Activated naive CD8-positive, alpha-beta T cell treated with anti-CD3 and anti-CD28 coated beads, Interleukin-2, amount 50 U/mL, for 16 hours (primary cell): ENCODE results near the gene CAMTA1.

Source experiments
- DNase-seq: peaks from one replicate; pipeline ENCODE4 v3.0.0-alpha.2; 2020; ENCODE audit warnings: low read depth, low spot score

The CAMTA1 gene

GRCh38 chr1:7227654-7228053 lies 442.4 kb downstream of the CAMTA1 start:
- DNase-seq = no peak

GRCh38 chr1:7228252-7228961 lies 443.2 kb downstream of the CAMTA1 start:
- no peak for DNase-seq

DNA sequence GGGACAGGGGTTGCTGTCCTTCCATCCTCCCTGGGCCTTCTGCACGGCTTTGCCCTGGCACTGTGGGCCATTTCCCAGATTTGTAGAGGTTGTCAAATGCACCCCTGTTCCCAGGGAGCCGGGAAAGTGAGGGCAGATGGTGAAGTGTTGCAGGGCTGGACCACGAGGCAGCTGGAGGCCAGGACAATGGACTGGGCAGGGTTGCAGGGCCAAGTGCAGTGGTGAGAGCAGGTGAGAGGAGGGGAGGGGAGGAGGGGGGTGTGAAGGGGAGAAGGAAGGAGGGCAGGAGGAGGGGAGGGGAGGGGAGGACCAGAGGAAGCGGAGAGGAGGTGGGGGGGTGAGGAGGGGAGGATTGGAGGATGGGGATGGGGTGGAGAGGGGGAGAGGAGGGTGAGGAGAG lies 443.9 kb downstream of the CAMTA1 start:
- DNase-seq = no peak

GRCh38 chr1:7229696-7230631 lies 444.7 kb downstream of the CAMTA1 start:
- no peak for DNase-seq

DNA sequence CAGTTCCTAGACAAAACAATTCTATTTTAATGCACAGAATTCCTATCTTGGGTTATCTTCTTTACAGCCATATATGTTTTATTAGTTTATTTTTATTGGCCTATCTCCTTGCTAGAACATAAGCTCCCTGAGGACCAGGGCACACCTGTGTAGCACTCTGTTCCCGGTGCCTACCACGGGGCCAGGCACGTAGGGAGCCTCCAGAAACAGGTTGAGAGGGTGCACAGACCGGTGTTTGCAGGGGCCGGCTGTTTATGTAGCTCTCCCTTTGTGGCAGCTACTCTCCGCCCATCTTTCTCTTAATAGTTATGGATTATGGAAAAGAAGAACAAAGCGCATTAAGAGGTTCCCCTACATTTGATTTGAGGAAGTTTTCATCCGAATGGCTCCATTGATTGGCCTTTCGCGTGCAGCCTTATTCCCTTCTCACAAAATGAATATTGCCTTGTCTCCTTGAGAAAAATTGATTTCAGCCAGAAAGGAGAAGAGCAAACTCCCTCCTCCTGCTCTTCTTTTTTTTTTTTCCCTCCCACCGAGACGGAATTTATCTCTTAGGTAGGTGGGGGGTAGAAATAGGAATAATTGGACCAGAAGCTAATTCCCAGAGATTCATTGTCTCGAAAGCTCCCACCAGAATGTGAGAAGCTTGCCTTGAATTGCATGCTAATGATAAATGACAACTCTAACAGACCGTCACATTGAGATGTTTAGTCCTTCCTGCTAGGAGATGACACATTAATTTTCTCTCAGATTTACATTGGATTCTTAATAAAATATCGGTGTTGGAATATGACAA lies 447.4 kb downstream of the CAMTA1 start:
- DNase-seq = no peak

DNA sequence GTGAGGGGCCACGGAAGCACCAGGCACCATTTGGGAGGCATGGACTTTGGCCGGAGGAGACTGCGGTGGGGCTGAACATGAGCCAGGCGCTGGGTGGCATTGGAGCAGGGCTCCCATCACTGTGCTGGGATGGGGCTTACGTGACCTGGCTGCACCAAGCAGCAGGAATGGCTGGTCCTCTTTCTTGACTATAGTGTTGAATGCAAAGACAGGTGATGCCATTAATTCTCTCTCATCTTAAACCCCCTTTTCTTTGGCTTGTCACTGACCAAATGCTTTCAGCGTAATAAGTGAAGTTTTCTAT lies 447.9 kb downstream of the CAMTA1 start:
- DNase-seq = no peak

GRCh38 chr1:7233646-7234470 lies 448.6 kb downstream of the CAMTA1 start:
- no peak for DNase-seq

DNA sequence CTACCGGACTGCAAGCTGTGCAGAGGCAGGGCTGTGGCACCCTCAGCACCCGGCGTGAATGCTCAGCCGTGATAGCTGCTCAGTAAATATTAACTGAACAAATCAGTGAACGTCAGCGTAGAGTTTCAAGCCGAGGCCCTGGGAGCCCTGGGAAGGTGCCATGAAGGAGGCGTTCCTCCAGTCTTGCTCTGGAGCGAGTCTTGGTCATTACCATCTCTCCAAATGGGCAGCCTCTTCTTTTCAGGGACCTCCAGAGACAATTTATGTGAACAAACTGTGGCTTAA lies 449.2 kb downstream of the CAMTA1 start:
- DNase-seq = no peak

DNA sequence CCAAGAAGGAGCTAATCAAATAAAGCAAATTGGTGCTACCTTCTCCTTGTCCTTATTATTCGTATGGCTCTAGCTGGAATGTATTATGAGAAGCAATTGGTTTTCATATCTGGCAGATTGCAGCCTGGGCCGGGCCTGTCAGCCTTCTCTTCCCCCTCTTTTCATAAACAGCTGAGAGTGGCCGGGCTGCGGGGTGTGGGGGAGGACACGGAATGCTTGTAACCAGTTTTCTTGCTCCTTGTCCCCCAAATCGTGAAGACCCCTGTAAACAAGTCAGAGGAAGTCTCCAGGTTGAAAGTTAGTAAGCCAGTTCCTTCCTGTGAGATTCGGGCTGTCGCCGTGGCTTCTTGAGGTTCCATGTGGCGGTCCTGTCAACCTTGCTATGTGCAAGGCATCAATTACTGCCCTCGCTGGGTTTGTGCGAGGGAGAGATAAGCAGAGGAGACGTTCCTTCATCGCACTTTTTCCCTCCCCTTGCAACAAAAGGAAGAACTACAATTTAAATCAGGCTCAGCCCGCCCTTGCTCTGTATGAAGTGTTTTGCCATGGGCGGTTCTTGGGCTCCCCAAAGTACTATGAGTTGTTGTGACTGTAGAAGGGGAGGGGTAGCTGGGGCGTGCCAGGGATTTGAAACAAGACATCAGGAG lies 450.7 kb downstream of the CAMTA1 start:
- no peak for DNase-seq

DNA sequence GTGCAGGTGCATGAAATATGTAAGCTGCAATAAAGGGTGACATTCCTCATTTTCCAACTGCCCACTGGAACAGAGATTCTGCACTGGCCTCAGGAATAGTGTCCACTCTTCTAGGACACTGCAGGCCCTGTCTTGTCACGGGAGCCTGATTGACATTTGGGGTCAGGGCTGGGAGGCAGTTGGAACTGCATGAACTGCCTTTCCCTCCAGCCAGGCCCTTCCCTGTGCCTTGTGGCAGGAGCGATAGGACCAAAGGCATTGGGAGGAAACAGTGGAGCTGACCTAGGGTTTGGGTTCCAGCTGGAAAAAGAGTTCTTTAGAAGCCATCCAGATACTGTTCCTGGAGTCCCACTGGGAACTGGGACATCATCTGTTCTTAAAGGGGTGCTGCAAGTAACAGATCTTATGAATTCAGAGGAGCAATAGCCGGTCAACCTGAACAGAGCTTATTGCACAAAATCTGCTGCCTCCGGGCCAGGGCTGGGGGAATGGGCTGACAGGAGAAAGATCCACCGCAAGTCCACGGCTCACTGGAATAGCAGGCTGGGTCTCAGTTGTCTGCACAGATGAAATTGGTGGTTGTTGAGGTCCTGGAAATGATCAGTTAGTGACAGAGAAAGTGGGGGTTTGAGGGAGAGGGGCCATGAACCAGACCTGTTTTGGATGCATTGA lies 451.7 kb downstream of the CAMTA1 start:
- no peak for DNase-seq

DNA sequence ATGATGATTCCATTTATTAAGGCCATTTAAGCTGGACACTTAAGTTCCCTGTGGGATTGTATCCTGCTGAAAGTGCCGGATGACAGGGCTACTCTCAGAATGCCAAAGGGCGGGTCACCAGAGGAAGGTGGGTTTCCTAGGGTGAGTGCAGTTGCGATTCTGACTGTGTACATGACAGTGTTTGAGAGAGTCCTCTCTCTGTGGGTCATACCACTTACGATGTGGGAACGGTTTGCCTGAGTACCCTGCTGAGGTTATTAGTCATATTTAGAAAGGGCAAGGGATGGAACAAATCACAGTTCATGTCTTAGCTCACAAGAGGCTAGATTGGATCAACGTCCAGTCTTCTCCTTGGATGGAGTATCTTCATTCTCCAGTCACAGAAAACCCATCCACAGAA lies 461.9 kb downstream of the CAMTA1 start:
- DNase-seq = no peak

DNA sequence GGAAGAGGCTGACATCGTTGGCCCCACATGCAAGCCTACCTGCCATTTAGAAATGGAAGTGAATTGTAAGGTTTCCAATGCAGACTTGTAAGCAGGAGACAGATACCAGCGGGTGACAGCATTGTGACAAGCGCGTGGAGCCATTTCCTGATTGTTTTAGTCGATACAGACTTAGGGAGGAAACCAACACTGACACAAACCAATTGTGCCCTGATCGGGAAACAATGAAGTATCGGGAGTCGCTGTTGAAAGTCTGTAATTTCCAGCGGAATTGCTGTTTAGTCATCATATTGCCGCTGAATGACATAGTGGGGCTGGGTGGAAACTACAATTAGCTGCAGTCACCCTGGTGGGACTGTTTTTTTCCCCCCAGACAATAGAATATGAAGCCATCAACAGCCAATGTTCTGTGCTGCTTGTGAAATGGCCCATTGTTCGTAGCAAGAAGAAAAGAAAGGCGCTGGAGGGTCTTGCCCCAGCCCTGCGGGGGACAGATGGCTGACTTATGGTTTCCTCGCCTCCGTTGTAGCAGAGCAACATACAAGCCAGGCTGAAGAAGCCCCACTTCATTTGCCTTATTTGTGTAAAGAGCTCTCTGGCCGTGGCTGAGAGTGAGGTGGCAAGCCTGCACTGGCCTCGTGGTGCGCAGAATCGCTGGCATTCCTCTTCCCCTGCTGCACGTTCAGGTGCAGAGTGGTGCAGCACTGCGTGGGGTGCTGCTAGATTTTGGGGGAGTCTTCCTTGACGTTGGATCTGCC lies 462.7 kb downstream of the CAMTA1 start:
- no peak for DNase-seq

GRCh38 chr1:7248549-7249199 lies 463.4 kb downstream of the CAMTA1 start:
- no peak for DNase-seq

- DNase-seq = no peak
These were observed 464.3 kb downstream of the CAMTA1 start for GRCh38 chr1:7249516-7249915.

- DNase-seq = no peak
These were observed 464.9 kb downstream of the CAMTA1 start for GRCh38 chr1:7250176-7250575.

- DNase-seq = no peak
These were observed 465.6 kb downstream of the CAMTA1 start for GRCh38 chr1:7250597-7251453.

DNA sequence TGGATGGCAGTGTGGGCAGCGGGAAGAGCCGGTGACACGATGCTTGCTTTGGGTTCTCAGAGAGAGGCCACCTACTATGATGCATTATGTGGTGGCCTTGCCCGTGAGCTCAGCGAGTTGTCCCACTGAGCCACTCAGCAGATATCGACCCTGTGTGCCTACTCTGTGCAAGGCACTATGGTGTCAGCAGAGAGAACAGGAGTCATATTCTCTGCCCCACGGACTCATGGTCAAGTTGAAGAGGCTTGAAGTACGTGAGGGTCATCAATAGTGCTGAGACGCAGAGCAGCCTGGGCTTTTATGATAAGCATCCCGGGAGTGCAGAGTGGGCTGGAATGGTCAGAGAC lies 466.2 kb downstream of the CAMTA1 start:
- DNase-seq = no peak

GRCh38 chr1:7252411-7253117 lies 467.3 kb downstream of the CAMTA1 start:
- no peak for DNase-seq
